Activated T-cell treated with anti-CD3 and anti-CD28 coated beads, Interleukin-2, amount 50 U/mL, for 72 hours (primary cell): Measurements from ENCODE around the gene SLC1A5. TPM values are rescaled to one million over a fixed set of nuclear protein-coding genes. Genes with fewer than 3 reads are reported as not detected.

Experiments
- ATAC-seq, 2 donors: fragments of 150-1000 bp; cut with Tn5 transposase; replicated peaks in 1 of 2; 2 replicates each; pipeline ENCODE4 v1.10.0; 2021; ENCODE audit warnings: moderate library complexity in 2 of 2, mild to moderate bottlenecking in 1 of 2
- DNase-seq, 2 donors: peaks; one replicate each; pipeline ENCODE4 v3.0.0; 2021 to 2022; ENCODE audit warnings: mixed read lengths in 1 of 2
- H3K27ac Mint-ChIP-seq: one replicate; pipeline ENCODE4 v1.8.0; 2022; ENCODE audit warnings: mild to moderate bottlenecking, moderate library complexity, mixed read lengths
- H3K27me3 Mint-ChIP-seq: one replicate; pipeline ENCODE4 v1.8.0; 2022; ENCODE audit warnings: low read depth, mixed read lengths
- H3K36me3 Mint-ChIP-seq, 2 donors: one replicate each; pipeline ENCODE4 v1.8.0; 2022; ENCODE audit warnings: mixed read lengths in 2 of 2, mild to moderate bottlenecking in 1 of 2; ENCODE audit not compliant: insufficient read depth in 2 of 2
- H3K4me1 Mint-ChIP-seq: one replicate; pipeline ENCODE4 v1.8.0; 2022; ENCODE audit warnings: low read depth, mixed read lengths
- H3K4me3 Mint-ChIP-seq, 2 donors: one replicate each; pipeline ENCODE4 v1.8.0; 2022; ENCODE audit warnings: mild to moderate bottlenecking in 2 of 2, mixed read lengths in 2 of 2, moderate library complexity in 2 of 2
- H3K9me3 Mint-ChIP-seq, 2 donors: one replicate each; pipeline ENCODE4 v1.8.0; 2022; ENCODE audit warnings: mixed read lengths in 2 of 2
- total RNA-seq, 2 donors: library from RNA; stranded (reverse); gene quantifications; one replicate each; pipeline ENCODE4 v1.2.3, GENCODE V29; 2022

Gene SLC1A5
- total RNA-seq, 2 donors from 2014 or later, result 364 to 374 TPM

DNA sequence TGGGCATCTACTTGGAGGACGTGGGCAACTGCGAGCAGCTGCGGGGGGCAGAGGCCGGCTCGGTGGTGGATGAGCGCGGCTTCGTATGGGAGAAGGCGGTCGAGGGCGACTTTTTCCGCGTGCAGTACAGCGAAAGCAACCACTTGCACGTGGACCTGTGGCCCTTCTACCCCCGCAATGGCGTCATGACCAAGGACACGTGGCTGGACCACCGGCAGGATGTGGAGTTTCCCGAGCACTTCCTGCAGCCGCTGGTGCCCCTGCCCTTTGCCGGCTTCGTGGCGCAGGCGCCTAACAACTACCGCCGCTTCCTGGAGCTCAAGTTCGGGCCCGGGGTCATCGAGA, 31.9 kb downstream of the SLC1A5 start:
- no peak overlapping the region for H3K4me3 Mint-ChIP-seq
- no peaks in the 10 kb centered on the region for H3K36me3 Mint-ChIP-seq
- no peak for DNase-seq
- peaks cover 7% of the 10 kb centered on the region for H3K4me1 Mint-ChIP-seq
- ATAC-seq, result no peak
- no peak overlapping the region for H3K27ac Mint-ChIP-seq
- no peaks in the 10 kb centered on the region for H3K27me3 Mint-ChIP-seq
- no peaks in the 10 kb centered on the region for H3K9me3 Mint-ChIP-seq

DNA sequence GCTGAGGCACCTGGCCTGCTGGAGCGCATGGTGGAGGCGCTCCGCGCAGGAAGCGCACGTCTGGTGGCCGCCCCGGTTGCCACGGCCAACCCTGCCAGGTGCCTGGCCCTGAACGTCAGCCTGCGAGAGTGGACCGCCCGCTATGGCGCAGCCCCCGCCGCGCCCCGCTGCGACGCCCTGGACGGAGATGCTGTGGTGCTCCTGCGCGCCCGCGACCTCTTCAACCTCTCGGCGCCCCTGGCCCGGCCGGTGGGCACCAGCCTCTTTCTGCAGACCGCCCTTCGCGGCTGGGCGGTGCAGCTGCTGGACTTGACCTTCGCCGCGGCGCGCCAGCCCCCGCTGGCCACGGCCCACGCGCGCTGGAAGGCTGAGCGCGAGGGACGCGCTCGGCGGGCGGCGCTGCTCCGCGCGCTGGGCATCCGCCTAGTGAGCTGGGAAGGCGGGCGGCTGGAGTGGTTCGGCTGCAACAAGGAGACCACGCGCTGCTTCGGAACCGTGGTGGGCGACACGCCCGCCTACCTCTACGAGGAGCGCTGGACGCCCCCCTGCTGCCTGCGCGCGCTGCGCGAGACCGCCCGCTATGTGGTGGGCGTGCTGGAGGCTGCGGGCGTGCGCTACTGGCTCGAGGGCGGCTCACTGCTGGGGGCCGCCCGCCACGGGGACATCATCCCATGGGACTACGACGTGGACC, 32.4 kb downstream of the SLC1A5 start:
- Mint-ChIP-seq H3K36me3 (no peaks in the 10 kb centered on the region), H3K4me3 (no peak overlapping the region), H3K4me1 (peaks cover 7% of the 10 kb centered on the region), H3K27me3 (no peaks in the 10 kb centered on the region), H3K27ac (no peak overlapping the region), H3K9me3 (no peaks in the 10 kb centered on the region)
- ATAC-seq (no peak), DNase-seq (no peak)

DNA sequence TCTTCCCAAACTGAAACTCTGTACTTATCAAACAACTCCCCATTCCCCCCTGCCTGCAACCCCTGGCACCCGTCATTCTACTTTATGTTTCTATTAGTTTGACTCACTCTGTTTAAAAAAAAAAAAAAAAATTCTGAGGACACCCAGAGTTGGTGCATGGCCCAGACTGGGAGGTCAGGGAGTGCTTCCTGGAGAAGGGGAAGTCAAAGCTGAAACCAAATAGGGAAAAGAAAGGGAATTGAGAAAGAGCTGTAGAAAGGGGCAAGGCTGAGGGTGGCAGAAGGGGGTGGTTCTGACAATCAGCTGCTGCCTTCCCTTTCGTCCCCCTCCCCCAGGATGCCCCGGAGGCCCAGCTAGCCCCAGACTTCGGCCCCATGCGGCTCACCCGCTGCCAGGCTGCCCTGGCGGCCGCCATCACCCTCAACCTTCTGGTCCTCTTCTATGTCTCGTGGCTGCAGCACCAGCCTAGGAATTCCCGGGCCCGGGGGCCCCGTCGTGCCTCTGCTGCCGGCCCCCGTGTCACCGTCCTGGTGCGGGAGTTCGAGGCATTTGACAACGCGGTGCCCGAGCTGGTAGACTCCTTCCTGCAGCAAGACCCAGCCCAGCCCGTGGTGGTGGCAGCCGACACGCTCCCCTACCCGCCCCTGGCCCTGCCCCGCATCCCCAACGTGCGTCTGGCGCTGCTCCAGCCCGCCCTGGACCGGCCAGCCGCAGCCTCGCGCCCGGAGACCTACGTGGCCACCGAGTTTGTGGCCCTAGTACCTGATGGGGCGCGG, 33.1 kb downstream of the SLC1A5 start:
- no peak overlapping the region for H3K4me3 Mint-ChIP-seq
- peaks cover 7% of the 10 kb centered on the region for H3K4me1 Mint-ChIP-seq
- ATAC-seq, result no peak
- H3K36me3 Mint-ChIP-seq, result no peaks in the 10 kb centered on the region
- no peaks in the 10 kb centered on the region for H3K9me3 Mint-ChIP-seq
- DNase-seq, result no peak
- H3K27me3 Mint-ChIP-seq, result no peaks in the 10 kb centered on the region
- no peak overlapping the region for H3K27ac Mint-ChIP-seq

DNA sequence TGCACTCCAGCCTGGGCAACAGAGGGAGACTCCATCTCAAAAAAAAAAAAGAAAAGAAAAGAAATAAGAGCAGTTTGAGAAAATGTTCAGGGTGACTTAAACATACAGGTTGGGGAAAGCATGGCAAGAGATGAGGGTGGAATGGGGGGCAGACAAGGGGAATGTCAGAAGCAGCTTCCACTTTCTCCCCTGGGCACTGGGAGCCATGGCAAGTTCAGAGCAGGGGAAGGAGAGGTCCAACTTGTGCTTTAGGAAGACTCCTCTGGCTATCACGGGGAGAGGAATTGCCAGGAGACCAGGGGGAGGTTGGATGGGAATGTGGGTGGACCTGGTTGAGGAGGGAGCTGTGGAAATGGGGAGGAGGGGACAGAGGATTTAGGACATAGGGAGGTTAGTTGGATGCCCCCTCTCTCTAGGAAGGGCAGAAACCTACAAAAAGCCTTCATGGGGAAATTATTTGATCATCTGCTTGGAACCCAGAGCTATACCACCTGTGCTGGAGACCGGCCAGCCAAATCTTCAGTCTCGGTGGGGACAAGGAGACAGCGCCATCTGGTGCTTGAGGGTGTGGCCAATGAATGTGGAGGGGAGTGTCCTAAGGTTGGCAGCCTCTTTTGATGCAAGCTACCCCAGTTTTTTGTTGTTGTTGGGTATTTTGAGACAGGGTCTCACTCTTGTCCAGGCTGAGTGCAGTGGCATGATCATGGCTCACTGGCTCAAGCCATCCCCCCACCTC, 34.8 kb downstream of the SLC1A5 start:
- no peak overlapping the region for H3K27ac Mint-ChIP-seq
- DNase-seq (peak; percentile 66 to 79), ATAC-seq (peak; percentile 81 to 82)
- H3K36me3 Mint-ChIP-seq, result peaks cover 0 to 3% of the 10 kb centered on the region in 2 donors
- no peaks in the 10 kb centered on the region for H3K27me3 Mint-ChIP-seq
- H3K9me3 Mint-ChIP-seq, result no peaks in the 10 kb centered on the region
- H3K4me3 Mint-ChIP-seq, result no peak overlapping the region
- H3K4me1 Mint-ChIP-seq, result peaks cover 7% of the 10 kb centered on the region

GRCh38 chr19:46748325-46749109, 39.9 kb downstream of the SLC1A5 start:
- DNase-seq (peak; percentile 79 to 80), ATAC-seq (no peak)
- peak overlapping the region; percentile 31 to 67 for H3K4me3 Mint-ChIP-seq
- H3K4me1 Mint-ChIP-seq, result peaks cover 31% of the 10 kb centered on the region
- H3K27me3 Mint-ChIP-seq, result no peaks in the 10 kb centered on the region
- no peaks in the 10 kb centered on the region for H3K9me3 Mint-ChIP-seq
- peaks cover 0 to 5% of the 10 kb centered on the region in 2 donors for H3K36me3 Mint-ChIP-seq
- H3K27ac Mint-ChIP-seq, result peak overlapping the region; percentile 51

- H3K4me3 Mint-ChIP-seq, result peak within 1 kb of the TSS; percentile 83 to 98
- ATAC-seq (peak; percentile 77 to 80), DNase-seq (peak; percentile 50 to 62)
- peaks cover 43% of the 10 kb centered on the region for H3K4me1 Mint-ChIP-seq
- no peaks in the 10 kb centered on the region for H3K9me3 Mint-ChIP-seq
- H3K36me3 Mint-ChIP-seq, result peaks cover 0 to 5% of the 10 kb centered on the region in 2 donors
- H3K27ac Mint-ChIP-seq, result peak within 1 kb of the TSS; percentile 92
- H3K27me3 Mint-ChIP-seq, result no peaks in the 10 kb centered on the region
Measured at GRCh38 chr19:46746281-46747057, 41.9 kb downstream of the SLC1A5 start, which contains the start of gene STRN4. TSS of gene STRN4 (minus strand) at chr19:46746450. CDS start at chr19:46746430, 20 bp downstream.

- Mint-ChIP-seq H3K9me3 (no peaks in the 10 kb centered on the region), H3K36me3 (peaks cover 0 to 5% of the 10 kb centered on the region in 2 donors), H3K27ac (peak within 1 kb of the TSS; percentile 92), H3K4me3 (peak within 1 kb of the TSS; percentile 83 to 98), H3K27me3 (no peaks in the 10 kb centered on the region), H3K4me1 (peaks cover 48% of the 10 kb centered on the region)
- DNase-seq (peak; percentile 31 to 37), ATAC-seq (peak; percentile 68 to 73)
Measured at GRCh38 chr19:46745521-46746280, 42.7 kb downstream of the SLC1A5 start, which contains the start of gene FKRP. TSS of gene FKRP (plus strand) at chr19:46746057. CDS start at chr19:46755451, 9,394 bp downstream.

DNA sequence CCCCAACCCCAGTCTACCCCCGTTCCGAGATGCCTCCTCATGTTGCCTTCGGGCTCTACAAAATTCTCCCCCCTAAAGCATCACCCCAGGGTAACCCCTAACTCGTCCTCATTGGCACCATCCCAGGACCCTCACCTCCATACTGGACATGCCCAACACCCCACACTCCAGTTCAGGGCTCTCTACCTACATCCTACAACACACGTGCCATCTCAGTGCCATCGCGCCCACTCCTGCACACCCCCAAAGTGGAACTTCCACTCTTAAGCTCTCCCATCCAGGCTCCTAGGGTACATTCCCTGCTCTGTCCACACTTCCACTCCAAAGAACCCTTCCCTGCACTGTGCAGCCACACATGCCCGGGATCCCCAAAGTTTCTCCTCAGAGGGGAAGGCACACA, 43.4 kb downstream of the SLC1A5 start:
- Mint-ChIP-seq H3K27ac (peak overlapping the region; percentile 93), H3K27me3 (no peaks in the 10 kb centered on the region), H3K4me1 (peaks cover 52% of the 10 kb centered on the region), H3K9me3 (no peaks in the 10 kb centered on the region), H3K4me3 (peak overlapping the region; percentile 83 to 98), H3K36me3 (peaks cover 0 to 5% of the 10 kb centered on the region in 2 donors)
- no peak for DNase-seq
- ATAC-seq, result no peak

DNA sequence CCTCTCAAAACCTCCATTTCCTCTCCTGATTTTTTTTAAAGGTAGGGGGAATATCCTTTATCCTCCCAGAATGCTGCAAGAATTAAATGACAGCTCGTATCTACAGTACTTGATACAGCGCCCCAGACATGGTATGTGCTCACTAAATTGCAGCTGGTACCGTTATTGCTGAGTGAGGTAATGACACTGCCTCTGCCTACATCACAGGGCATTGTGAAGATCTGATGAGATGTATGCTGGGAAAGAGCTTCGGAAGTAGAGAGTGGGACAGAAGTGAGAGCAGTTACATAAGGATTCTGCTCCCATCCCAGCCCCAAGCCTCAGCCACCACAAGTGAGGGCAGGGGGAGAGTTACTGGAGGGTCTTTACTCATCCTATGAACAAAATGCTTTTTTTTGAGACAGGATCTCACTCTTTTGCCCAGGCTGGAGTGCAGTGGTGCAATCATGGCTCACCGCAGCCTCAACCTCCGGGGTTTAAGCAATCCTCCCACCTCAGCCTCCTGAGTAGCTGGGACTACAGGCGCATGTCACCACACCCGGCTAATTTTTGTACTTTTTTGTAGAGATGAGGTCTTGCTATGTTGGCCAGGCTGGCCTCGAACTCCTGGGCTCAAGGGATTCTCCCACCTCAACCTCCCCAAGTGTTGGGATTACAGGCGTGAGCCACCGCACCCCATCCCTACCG, 44.2 kb downstream of the SLC1A5 start:
- ATAC-seq, result no peak
- Mint-ChIP-seq H3K9me3 (no peaks in the 10 kb centered on the region), H3K4me3 (peak overlapping the region; percentile 83 to 98), H3K27ac (peak overlapping the region; percentile 93), H3K4me1 (peaks cover 52% of the 10 kb centered on the region), H3K36me3 (peaks cover 0 to 5% of the 10 kb centered on the region in 2 donors), H3K27me3 (no peaks in the 10 kb centered on the region)
- DNase-seq, result no peak

DNA sequence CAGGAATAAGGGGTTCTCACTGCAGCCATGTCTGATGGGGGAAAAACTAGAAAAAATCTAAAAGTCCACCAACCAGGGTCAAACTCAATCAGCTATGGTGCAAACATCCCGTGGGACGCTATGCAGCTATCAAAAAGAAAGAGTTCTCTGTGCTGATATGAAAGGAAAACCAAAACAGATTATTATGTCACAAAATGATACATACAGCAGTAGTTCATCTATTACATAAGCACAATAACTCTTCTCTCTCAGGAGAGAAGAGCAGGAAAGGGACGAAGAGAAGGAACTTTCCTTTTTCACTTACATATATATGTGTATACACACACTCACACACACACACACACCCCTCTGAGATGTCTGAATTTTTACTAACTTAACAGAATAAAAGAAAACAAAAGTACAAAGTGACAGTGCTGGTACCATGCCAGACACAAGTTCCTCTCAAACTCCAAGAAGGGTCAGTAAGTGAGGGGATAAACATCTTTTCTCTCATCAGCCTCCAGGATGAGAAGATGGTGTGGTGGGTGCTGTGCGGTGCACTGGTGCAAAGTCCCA, 45.4 kb downstream of the SLC1A5 start:
- Mint-ChIP-seq H3K27me3 (no peaks in the 10 kb centered on the region), H3K27ac (peak overlapping the region; percentile 53), H3K36me3 (peaks cover 0 to 1% of the 10 kb centered on the region in 2 donors), H3K4me3 (peak overlapping the region in 1 of 2 donors; percentile 49), H3K4me1 (peaks cover 52% of the 10 kb centered on the region), H3K9me3 (no peaks in the 10 kb centered on the region)
- DNase-seq, result no peak
- no peak for ATAC-seq

GRCh38 chr19:46741447-46741846, 46.9 kb downstream of the SLC1A5 start:
- Mint-ChIP-seq H3K4me1 (peaks cover 45% of the 10 kb centered on the region), H3K36me3 (peaks cover 0 to 6% of the 10 kb centered on the region in 2 donors), H3K4me3 (no peak overlapping the region), H3K27ac (no peak overlapping the region), H3K9me3 (no peaks in the 10 kb centered on the region), H3K27me3 (no peaks in the 10 kb centered on the region)
- ATAC-seq (no peak), DNase-seq (no peak)
